Right atrium auricular region (tissue), 2 donors: ENCODE measurements around the gene CLDND1. TPM values are rescaled to one million over a fixed set of nuclear protein-coding genes. Genes with fewer than 3 reads are reported as not detected.

Experiments used
- DNase-seq: peaks from one replicate; pipeline ENCODE4 v3.0.0-alpha.2; 2019; ENCODE audit warnings: low spot score
- H3K27ac ChIP-seq, 2 donors: fragments of 200-600 bp; sonication (generic); 1 replicate in 1 of 2; 2 replicates in 1 of 2; pipeline ENCODE4 v1.5.1; 2016 to 2019
- H3K27me3 ChIP-seq, 2 donors: fragments of 200-600 bp; sonication (generic); one replicate each; pipeline versions ENCODE4 v1.5.1 to v1.6.0; 2017 to 2019
- H3K36me3 ChIP-seq: fragments of 200-600 bp; sonication (generic); one replicate; pipeline ENCODE4 v1.5.1; 2016
- H3K4me1 ChIP-seq, 2 donors: fragments of 200-600 bp; sonication (generic); one replicate each; pipeline versions ENCODE4 v1.5.1 to v1.6.0; 2017 to 2019
- H3K4me3 ChIP-seq, 2 donors: fragments of 200-600 bp; sonication (generic); 1 replicate in 1 of 2; 2 replicates in 1 of 2; pipeline ENCODE4 v1.5.1; 2017 to 2019; ENCODE audit warnings: mild to moderate bottlenecking in 1 of 2, moderate library complexity in 1 of 2
- H3K9me3 ChIP-seq, 2 donors: fragments of 200-600 bp; sonication (generic); one replicate each; pipeline ENCODE4 v1.5.1; 2019
- total RNA-seq, 2 donors: library from RNA; depleted of rRNA; stranded (reverse); fragments of >200 nt; gene quantifications; one replicate each; pipeline ENCODE4 v1.1.0, GENCODE V29; 2016
- TF ChIP-seq, protein P1 (sequence below), 2 donors: fragments of 200-600 bp; sonication (generic); IDR thresholded peaks; one replicate each; pipeline ENCODE4 v1.5.1; 2019; ENCODE audit warnings: antibody characterized with exemption in 2 of 2

CLDND1 gene
- total RNA-seq, 2 donors from 2014 or later, result 138 to 152 TPM

DNA sequence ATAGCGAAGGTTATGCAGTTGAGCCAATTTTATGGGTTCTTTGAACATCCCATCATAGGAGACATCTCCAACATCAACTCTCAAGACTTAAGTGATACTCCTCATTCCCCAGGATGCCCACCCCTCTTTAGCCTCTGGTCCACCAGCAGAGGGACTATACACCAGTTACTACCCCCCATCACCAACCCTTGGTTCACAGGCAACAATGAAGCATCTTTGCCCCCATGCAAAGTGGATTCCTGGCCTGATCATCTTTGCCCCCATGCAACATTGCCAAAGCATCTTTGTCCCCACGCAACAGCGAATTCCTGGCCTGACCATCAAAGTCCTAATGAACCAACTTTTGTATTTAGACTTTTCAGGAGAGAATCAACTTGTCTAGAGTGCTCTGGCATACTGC lies 28.1 kb upstream of the CLDND1 start:
- no peaks in the 10 kb centered on the region for H3K36me3 ChIP-seq
- H3K9me3 ChIP-seq, result no peaks in the 10 kb centered on the region
- H3K27ac ChIP-seq, result no peak overlapping the region
- H3K4me3 ChIP-seq, result no peak overlapping the region
- H3K4me1 ChIP-seq, result no peaks in the 10 kb centered on the region
- TF ChIP-seq, protein P1, sequence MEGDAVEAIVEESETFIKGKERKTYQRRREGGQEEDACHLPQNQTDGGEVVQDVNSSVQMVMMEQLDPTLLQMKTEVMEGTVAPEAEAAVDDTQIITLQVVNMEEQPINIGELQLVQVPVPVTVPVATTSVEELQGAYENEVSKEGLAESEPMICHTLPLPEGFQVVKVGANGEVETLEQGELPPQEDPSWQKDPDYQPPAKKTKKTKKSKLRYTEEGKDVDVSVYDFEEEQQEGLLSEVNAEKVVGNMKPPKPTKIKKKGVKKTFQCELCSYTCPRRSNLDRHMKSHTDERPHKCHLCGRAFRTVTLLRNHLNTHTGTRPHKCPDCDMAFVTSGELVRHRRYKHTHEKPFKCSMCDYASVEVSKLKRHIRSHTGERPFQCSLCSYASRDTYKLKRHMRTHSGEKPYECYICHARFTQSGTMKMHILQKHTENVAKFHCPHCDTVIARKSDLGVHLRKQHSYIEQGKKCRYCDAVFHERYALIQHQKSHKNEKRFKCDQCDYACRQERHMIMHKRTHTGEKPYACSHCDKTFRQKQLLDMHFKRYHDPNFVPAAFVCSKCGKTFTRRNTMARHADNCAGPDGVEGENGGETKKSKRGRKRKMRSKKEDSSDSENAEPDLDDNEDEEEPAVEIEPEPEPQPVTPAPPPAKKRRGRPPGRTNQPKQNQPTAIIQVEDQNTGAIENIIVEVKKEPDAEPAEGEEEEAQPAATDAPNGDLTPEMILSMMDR (IDR thresholded peaks at IDR 0.05), result no peak
- DNase-seq, result no peak
- H3K27me3 ChIP-seq, result no peaks in the 10 kb centered on the region

DNA sequence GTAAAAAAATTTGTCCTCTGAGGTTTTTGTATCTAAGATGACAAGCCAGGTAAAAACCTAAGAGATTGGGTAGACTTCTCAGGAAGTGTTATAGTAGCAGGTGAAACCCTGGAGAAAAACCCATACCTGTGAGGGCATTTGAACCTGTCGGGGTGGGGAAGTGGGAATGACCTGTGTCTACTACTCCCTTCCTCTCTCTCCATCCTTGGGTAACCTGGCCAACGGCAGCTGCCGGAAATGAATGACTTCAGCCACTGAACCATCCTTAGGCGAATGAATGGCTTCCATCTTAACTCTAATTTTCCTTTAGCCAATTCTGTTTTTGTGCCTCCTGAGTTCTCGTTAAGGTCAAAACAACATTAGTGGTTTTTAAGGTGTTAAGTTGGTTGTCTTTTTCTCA lies 25.8 kb upstream of the CLDND1 start:
- no peaks in the 10 kb centered on the region for H3K27me3 ChIP-seq
- no peak overlapping the region for H3K4me3 ChIP-seq
- no peak for DNase-seq
- TF ChIP-seq, protein P1 (IDR thresholded peaks at IDR 0.05), result no peak
- H3K4me1 ChIP-seq, result no peaks in the 10 kb centered on the region
- H3K36me3 ChIP-seq, result no peaks in the 10 kb centered on the region
- no peaks in the 10 kb centered on the region for H3K9me3 ChIP-seq
- no peak overlapping the region for H3K27ac ChIP-seq

DNA sequence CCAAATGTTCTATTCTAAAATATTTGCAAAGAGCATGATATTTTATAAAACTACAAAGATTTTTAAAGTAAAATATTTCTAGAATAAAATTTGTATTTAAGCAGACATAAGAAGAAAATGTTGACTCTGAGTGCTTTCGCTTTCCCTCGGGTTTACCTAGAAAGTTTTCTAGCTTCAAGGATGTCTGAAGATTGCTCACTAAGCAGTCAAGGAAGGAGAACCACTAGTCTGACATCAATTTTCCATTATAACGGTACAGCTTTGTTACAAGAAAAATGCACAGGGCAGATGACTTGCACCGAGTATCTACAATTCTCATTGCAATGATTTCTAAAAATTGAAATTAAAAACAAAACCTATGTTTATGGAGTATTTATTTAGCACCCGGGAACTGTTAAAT lies 23.2 kb upstream of the CLDND1 start:
- Histone ChIP-seq H3K9me3 (no peaks in the 10 kb centered on the region), H3K27ac (no peak overlapping the region), H3K36me3 (no peaks in the 10 kb centered on the region), H3K4me1 (no peaks in the 10 kb centered on the region), H3K4me3 (no peak overlapping the region), H3K27me3 (no peaks in the 10 kb centered on the region)
- TF ChIP-seq, protein P1 (IDR thresholded peaks at IDR 0.05), result no peak
- no peak for DNase-seq

DNA sequence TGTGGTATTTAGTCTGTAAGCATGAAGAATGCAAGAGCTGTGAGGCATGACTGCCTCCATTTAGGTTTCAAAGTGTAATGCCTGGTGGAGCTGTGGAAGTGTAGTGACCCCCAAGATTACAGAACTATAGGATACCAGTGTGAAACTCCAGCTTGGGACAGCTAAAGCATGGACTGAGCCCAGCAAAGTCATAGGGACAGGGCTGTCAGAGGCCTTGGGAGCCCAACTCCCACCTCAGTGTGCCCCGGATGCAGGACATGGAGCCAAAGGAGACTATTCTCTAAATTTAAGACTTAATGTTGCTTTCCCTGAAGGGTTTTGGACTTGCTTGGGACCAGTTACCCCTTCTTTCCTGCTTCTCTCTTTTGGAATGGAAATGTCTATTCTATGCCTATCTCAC lies 19.9 kb upstream of the CLDND1 start:
- no peaks in the 10 kb centered on the region for H3K27me3 ChIP-seq
- no peak for DNase-seq
- TF ChIP-seq, protein P1 (IDR thresholded peaks at IDR 0.05), result no peak

DNA sequence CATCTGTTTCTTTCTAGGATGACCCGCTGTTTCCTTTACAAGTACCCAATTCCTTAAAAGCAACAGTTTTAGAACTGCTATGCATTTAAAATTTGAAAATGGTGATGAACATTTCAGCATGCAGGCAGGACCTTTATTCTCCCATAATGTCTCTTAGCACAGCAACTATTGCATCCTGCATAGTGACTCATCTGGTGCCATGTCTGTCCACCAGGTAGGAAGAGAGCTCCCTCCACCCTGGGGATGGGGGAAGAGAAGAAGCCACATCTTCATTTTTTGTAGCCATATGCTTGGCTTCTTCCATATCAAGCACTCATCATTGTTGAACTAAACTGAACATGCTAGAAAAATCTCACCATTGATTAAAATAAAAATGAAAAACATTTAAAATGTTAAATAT lies 19.0 kb upstream of the CLDND1 start:
- DNase-seq, result no peak
- TF ChIP-seq, protein P1 (IDR thresholded peaks at IDR 0.05), result no peak

More for the DNA sequence above, 19.9 kb upstream of the CLDND1 start:
- Histone ChIP-seq H3K4me1 (no peaks in the 10 kb centered on the region), H3K4me3 (no peak overlapping the region), H3K27ac (no peak overlapping the region), H3K36me3 (no peaks in the 10 kb centered on the region), H3K9me3 (no peaks in the 10 kb centered on the region)

DNA sequence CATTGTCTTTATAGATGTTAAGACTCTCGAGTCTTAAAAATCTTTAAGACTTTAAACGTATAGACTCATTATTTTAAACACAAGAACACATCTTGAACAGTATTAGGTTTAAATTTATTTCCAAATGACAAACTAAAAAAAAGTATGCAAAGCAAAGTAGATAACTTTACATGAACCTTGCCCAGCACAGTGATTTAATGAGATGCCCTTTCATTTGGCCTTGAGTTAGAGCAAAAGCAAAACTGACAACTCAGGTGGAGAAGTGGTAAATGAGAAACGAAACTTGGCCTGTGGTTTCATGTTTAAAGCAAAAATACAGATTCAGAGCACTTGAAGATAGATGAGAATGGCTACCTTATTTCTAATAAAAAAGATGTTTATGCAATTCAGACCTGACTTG lies 17.6 kb upstream of the CLDND1 start:
- Histone ChIP-seq H3K27ac (no peak overlapping the region), H3K4me1 (no peaks in the 10 kb centered on the region), H3K9me3 (no peaks in the 10 kb centered on the region), H3K4me3 (no peak overlapping the region), H3K27me3 (no peaks in the 10 kb centered on the region), H3K36me3 (no peaks in the 10 kb centered on the region)
- no peak for DNase-seq
- TF ChIP-seq, protein P1 (IDR thresholded peaks at IDR 0.05), result no peak

More for the DNA sequence above, 19.0 kb upstream of the CLDND1 start:
- Histone ChIP-seq H3K36me3 (no peaks in the 10 kb centered on the region), H3K9me3 (no peaks in the 10 kb centered on the region), H3K27me3 (no peaks in the 10 kb centered on the region), H3K27ac (no peak overlapping the region), H3K4me1 (no peaks in the 10 kb centered on the region), H3K4me3 (no peak overlapping the region)
